ENCODE measurements around the gene PATJ.

DNA sequence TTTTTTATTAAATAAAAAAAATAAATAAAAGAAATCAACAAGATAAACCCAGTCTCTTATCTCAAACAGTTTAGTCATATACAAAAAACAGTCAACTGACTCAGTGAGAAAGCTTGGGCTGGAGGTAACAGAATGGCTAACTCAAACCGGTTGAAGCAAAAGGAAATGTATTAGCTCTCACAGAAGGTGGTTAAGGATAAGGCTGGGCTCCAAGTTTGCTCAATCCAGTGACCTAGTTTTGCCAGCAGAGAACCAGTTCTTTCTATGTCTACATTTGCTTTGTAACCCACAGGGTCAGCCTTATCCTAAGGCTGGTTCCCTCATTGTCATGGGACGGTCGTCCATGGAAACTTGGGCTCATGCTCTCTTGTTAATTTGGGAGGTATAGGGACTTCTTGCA, 307.9 kb downstream of the PATJ start:
- TF ChIP-seq, protein P1, sequence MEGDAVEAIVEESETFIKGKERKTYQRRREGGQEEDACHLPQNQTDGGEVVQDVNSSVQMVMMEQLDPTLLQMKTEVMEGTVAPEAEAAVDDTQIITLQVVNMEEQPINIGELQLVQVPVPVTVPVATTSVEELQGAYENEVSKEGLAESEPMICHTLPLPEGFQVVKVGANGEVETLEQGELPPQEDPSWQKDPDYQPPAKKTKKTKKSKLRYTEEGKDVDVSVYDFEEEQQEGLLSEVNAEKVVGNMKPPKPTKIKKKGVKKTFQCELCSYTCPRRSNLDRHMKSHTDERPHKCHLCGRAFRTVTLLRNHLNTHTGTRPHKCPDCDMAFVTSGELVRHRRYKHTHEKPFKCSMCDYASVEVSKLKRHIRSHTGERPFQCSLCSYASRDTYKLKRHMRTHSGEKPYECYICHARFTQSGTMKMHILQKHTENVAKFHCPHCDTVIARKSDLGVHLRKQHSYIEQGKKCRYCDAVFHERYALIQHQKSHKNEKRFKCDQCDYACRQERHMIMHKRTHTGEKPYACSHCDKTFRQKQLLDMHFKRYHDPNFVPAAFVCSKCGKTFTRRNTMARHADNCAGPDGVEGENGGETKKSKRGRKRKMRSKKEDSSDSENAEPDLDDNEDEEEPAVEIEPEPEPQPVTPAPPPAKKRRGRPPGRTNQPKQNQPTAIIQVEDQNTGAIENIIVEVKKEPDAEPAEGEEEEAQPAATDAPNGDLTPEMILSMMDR (IDR thresholded peaks at IDR 0.05 in 8 of 11, conservative IDR thresholded peaks at IDR 0.05 in 3 of 11): no peak
- TF ChIP-seq POLR2AphosphoS5 (IDR thresholded peaks at IDR 0.05): no peak
